ENCODE results near the gene SEMA4A.

SEMA4A gene

DNA sequence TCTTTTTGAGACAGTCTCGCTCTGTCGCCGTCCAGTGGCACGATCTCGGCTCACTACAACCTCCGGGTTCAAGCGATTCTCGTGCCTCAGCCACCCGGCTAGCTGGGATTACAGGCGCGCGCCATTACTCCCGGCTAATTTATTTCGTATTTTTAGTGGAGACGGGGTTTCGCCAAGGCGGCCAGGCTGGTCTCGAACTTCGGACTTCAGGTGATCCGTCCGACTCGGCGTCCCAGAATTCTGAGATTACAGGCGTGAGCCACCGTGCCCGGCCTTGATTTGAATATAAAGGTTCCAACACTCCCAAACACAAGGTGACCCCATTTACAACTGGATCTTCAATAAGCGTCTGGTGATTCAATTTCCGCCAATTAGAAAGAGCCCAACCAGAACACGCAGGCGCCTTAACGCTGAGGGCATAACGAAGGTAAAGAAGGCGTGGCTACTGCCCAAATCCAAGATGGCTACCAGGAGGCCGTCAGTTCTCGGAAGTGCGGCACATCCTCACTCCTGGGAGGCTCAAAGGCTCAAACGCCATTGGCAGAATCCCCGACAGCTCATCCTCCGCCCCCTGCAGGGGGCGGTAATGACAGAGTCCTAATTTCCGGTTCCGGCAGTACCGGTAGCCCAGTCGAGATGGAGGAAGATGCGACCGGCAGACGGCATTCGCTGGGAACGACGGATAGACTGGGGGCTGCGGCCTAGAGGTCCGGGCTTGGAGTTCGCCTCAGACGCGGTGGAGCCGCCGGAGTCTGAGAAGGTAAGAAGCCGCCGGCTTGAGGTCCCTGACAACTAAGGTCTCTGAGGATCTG lies 40.3 kb downstream of the SEMA4A start, which contains the start of gene SLC25A44:
TSS of gene SLC25A44 (plus strand) at position 617 of the 812 bp plus-strand sequence. CDS start 5,744 bp downstream, outside the sequence.
- TF ChIP-seq, protein P1, sequence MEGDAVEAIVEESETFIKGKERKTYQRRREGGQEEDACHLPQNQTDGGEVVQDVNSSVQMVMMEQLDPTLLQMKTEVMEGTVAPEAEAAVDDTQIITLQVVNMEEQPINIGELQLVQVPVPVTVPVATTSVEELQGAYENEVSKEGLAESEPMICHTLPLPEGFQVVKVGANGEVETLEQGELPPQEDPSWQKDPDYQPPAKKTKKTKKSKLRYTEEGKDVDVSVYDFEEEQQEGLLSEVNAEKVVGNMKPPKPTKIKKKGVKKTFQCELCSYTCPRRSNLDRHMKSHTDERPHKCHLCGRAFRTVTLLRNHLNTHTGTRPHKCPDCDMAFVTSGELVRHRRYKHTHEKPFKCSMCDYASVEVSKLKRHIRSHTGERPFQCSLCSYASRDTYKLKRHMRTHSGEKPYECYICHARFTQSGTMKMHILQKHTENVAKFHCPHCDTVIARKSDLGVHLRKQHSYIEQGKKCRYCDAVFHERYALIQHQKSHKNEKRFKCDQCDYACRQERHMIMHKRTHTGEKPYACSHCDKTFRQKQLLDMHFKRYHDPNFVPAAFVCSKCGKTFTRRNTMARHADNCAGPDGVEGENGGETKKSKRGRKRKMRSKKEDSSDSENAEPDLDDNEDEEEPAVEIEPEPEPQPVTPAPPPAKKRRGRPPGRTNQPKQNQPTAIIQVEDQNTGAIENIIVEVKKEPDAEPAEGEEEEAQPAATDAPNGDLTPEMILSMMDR (conservative IDR thresholded peaks at IDR 0.05) = no peak; the same call in 1 of the 2 replicates
- no peak for TF ChIP-seq ZFX (IDR thresholded peaks at IDR 0.05)
- peak within 1 kb of the TSS; percentile 70 for H3K27ac ChIP-seq

DNA sequence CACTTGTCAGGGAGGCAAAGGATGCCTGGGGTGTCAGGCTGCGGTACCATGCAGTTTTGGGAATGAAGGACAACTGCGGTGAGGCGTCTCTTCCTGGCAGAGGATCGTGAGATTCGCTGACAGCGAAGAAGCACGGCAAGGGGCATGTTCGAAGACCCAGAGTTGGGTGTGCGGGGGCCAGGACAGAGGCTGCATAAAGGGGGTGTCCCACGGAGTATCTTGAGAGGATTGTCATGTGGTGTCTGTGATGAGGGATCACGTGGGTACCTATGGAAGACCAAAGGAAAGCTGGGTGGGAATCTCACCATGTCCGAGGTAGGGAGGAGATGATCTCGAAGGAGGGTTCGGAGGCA lies 40.9 kb downstream of the SEMA4A start:
- TF ChIP-seq ZFX (IDR thresholded peaks at IDR 0.05) = no peak
- TF ChIP-seq, protein P1 (conservative IDR thresholded peaks at IDR 0.05) = no peak
- H3K27ac ChIP-seq = peak overlapping the region; percentile 70

DNA sequence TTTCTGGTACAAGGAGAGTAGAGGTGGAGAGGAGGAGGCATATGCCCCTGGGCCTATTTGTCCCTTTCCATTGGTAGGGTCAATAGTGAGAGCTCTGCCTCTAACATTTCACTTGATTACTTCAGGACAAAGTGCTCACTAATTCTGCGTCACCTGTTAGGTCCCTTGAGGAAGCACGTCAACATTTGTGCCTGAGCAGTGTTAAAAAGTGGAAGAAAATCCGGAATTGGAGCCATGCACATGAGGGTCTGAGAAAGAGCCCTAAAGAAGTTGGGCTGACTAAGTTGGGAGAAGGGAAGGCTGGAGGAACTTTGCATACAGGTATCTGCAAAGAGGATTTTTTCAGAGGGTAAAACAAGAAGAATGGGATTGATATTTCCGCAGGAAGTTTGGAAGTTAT lies 42.5 kb downstream of the SEMA4A start:
- no peak overlapping the region for H3K27ac ChIP-seq
- TF ChIP-seq, protein P1 (conservative IDR thresholded peaks at IDR 0.05) = no peak
- no peak for TF ChIP-seq ZFX (IDR thresholded peaks at IDR 0.05)

DNA sequence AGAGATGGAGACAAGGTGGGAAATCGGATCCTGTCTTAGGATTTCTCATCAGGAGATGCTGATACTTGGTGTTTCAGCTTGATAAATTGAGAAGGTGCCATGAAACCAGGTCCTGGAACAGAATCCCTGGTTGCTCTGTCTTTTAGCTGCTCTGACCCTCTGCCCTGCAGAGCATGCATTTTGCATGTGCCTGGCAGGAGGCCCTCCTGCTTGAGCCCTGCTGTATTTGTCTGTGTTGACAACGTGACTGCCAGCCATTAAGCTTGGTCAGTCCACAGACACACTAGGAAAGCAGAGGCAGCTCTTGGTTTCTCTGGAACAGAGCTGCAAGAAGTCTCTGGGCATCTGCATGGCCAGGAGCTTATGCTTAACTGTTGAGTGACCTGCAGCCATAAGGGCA lies 43.1 kb downstream of the SEMA4A start:
- TF ChIP-seq, protein P1 (conservative IDR thresholded peaks at IDR 0.05) = no peak
- no peak for TF ChIP-seq ZFX (IDR thresholded peaks at IDR 0.05)
- H3K27ac ChIP-seq = no peak overlapping the region

DNA sequence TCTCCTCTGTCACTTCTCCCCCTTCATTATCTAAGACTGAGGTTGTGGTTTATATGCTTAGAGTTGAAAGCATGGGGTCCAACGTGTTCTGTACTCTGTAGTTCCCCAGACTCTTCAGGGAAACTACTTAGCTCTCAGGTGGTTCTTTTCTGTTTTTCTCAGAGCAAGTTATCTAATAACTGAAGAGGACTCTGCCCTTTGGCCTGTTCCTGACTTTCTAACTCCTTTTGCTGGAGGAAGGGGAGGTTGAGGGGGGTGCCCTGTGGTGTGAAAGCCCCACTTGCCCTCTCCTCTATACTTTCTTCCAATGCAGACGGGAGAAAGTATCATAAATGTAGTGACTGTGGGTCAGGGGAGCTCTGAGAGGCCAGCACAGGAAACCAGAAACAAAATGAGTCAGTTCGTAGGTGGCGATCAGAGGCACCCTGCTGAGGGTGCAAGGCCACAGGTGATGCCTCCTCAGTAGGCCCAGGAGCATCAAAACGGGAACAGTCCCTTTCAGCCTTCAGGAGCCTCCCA lies 45.5 kb downstream of the SEMA4A start:
- TF ChIP-seq, protein P1 (conservative IDR thresholded peaks at IDR 0.05) = no peak
- no peak for TF ChIP-seq ZFX (IDR thresholded peaks at IDR 0.05)
- no peak overlapping the region for H3K27ac ChIP-seq

DNA sequence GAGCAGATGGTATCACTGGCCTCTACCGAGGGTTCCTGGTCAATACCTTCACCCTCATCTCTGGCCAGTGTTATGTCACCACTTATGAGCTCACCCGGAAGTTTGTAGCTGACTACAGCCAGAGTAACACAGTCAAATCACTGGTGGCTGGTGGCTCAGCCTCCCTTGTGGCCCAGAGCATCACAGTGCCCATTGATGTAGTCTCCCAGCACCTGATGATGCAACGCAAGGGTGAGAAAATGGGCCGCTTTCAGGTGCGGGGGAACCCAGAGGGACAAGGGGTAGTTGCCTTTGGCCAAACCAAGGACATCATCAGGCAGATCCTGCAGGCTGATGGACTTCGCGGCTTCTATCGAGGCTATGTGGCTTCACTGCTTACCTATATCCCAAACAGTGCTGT lies 46.7 kb downstream of the SEMA4A start:
- no peak for TF ChIP-seq ZFX (IDR thresholded peaks at IDR 0.05)
- TF ChIP-seq, protein P1 (conservative IDR thresholded peaks at IDR 0.05) = no peak
- H3K27ac ChIP-seq = no peak overlapping the region

DNA sequence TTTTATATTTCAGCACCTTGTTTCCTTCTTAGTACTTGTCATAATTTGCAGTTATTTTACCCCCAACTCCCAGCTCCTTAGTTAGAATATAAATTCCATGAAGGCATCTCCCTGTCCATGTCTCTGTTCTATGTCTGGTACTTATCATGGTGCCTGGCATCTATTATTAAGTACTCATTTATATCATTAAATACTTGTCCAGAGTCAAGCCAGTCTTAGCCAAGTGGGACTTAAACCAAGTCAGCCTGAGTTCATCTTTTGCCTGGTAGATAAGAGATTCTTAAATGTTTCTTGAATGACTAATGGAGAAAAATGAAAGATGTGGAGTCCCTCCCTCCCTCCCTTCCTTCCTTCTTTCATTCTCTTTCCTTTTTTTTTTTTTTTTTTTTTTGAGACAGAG lies 49.9 kb downstream of the SEMA4A start:
- TF ChIP-seq, protein P1 (conservative IDR thresholded peaks at IDR 0.05) = no peak
- no peak for TF ChIP-seq ZFX (IDR thresholded peaks at IDR 0.05)
- H3K27ac ChIP-seq = no peak overlapping the region

All from C4-2B (cell line).